PC-3 (cell line): Measurements from ENCODE around the gene ZNF160.

Experiments used
- EZH2 ChIP-seq: fragments of 300-600 bp; sonication (generic); IDR thresholded peaks from one replicate; pipeline ENCODE4 v1.6.1; 2017; ENCODE audit warnings: antibody characterized with exemption, mild to moderate bottlenecking, low read length; ENCODE audit not compliant: unreplicated experiment
- EZH2phosphoT487 ChIP-seq: fragments of 300-600 bp; sonication (generic); IDR thresholded peaks from 2 replicates; pipeline ENCODE4 v1.6.1; 2018; ENCODE audit warnings: mild to moderate bottlenecking, antibody characterized with exemption, low read length, borderline replicate concordance
- TF ChIP-seq, protein P1 (sequence below): fragments of 300-600 bp; sonication (generic); conservative IDR thresholded peaks from 2 replicates; pipeline ENCODE4 v1.5.1; 2017; ENCODE audit warnings: antibody characterized with exemption, low read depth, mild to moderate bottlenecking, low read length

GRCh38 chr19:53057904-53058580, 45.2 kb downstream of the ZNF160 start:
- TF ChIP-seq, protein P1, sequence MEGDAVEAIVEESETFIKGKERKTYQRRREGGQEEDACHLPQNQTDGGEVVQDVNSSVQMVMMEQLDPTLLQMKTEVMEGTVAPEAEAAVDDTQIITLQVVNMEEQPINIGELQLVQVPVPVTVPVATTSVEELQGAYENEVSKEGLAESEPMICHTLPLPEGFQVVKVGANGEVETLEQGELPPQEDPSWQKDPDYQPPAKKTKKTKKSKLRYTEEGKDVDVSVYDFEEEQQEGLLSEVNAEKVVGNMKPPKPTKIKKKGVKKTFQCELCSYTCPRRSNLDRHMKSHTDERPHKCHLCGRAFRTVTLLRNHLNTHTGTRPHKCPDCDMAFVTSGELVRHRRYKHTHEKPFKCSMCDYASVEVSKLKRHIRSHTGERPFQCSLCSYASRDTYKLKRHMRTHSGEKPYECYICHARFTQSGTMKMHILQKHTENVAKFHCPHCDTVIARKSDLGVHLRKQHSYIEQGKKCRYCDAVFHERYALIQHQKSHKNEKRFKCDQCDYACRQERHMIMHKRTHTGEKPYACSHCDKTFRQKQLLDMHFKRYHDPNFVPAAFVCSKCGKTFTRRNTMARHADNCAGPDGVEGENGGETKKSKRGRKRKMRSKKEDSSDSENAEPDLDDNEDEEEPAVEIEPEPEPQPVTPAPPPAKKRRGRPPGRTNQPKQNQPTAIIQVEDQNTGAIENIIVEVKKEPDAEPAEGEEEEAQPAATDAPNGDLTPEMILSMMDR: no peak
- no peak for TF ChIP-seq EZH2
- TF ChIP-seq EZH2phosphoT487: no peak
